ENCODE measurements around the gene OLIG3.

Gene OLIG3

DNA sequence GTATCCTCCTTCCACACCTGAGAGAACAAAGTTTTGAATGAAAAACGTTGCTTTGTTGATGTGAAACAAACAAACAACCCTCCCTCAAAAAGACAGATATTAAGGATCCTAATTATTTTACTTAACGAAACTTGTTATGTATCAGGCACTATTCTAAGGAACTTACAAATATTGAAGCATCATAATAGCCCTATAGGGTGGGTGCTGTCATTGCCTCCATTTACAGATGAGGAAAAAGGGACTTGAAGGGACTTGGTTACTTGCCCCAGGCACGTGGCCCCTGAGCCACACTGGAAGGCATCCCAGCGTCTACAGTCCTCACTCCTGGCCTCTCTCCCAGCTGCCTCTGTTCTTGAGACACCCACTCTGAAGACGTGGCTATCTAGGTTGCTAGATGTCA lies 20.2 kb upstream of the OLIG3 start:
- TF ChIP-seq, protein P1, sequence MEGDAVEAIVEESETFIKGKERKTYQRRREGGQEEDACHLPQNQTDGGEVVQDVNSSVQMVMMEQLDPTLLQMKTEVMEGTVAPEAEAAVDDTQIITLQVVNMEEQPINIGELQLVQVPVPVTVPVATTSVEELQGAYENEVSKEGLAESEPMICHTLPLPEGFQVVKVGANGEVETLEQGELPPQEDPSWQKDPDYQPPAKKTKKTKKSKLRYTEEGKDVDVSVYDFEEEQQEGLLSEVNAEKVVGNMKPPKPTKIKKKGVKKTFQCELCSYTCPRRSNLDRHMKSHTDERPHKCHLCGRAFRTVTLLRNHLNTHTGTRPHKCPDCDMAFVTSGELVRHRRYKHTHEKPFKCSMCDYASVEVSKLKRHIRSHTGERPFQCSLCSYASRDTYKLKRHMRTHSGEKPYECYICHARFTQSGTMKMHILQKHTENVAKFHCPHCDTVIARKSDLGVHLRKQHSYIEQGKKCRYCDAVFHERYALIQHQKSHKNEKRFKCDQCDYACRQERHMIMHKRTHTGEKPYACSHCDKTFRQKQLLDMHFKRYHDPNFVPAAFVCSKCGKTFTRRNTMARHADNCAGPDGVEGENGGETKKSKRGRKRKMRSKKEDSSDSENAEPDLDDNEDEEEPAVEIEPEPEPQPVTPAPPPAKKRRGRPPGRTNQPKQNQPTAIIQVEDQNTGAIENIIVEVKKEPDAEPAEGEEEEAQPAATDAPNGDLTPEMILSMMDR (IDR thresholded peaks at IDR 0.05; ENCODE audit: insufficient read depth, low read length, missing control alignments) = no peak
- CTCF ChIA-PET = no interaction called here

DNA sequence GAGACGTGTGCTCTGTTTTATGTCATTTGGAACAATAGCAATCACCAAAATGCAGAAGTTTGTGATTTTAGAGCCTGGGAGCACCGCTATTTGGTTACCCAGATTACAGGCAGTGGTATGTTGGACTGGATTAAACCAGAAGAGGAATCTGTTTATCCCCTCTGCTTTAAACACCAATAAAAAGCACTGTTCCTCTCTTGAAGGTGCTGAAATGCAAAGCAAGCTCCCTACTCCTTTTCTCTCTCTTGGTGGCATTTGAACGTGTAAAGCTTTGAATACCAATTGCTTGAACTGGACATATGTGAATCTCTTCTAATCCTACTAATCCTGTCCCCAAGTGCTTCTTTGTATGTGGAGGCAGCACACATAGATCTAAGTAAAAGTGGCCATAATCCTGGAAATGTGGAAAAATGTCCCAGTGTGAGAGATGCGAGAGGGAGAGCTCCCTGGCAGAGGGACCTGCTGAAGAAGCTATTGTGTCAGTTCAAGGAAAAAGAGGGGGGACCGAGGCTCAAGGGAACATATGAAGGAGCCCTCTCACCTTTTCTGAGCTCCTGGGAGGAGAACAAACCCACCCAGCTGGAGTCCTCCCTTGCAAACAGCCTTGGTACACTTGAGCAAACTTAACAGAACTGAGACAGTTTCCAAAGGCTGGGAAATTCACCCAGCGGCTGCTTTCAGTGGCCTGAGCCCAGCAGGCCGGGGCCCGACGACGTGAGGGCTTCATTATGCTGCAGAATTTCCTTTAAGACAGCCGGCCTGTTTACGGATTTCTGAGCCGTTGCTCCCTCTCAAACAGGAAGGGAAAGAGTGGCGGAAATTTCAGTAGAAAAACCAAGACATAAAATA lies 18.8 kb upstream of the OLIG3 start:
- H3K4me3 ChIP-seq (ENCODE audit: low read depth, low read length) = no peak overlapping the region
- TF ChIP-seq, protein P1 (IDR thresholded peaks at IDR 0.05; ENCODE audit: insufficient read depth, low read length, missing control alignments) = no peak
- DNase-seq (ENCODE audit: low read depth, low spot score) = no peak
- POLR2A ChIA-PET = no interaction called here
- CTCF ChIA-PET = no interaction called here

More for the DNA sequence above, 20.2 kb upstream of the OLIG3 start:
- H3K4me3 ChIP-seq (ENCODE audit: low read depth, low read length) = no peak overlapping the region
- POLR2A ChIA-PET = no interaction called here
- DNase-seq (ENCODE audit: low read depth, low spot score) = no peak

DNA sequence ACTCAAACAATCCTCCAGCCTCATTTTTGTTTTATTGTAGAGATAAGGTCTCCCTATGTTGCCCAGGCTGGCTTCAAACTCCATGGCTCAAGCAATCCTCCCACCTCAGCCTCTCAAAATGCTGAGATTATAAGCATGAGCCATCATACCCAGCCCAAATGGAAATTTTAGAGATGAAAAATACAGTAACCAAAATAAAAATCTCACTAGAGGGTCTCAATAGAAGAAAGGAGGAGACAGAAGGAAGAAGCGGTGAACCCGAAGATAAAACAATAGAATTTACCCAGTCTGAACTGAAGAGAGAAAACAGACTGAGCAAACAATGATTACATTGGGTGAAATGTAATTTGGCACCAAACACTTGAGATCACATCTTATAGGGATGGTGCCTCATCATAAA lies 16.7 kb upstream of the OLIG3 start:
- POLR2A ChIA-PET = no interaction called here
- CTCF ChIA-PET = no interaction called here
- TF ChIP-seq, protein P1 (IDR thresholded peaks at IDR 0.05; ENCODE audit: insufficient read depth, low read length, missing control alignments) = no peak
- H3K4me3 ChIP-seq (ENCODE audit: low read depth, low read length) = no peak overlapping the region
- DNase-seq (ENCODE audit: low read depth, low spot score) = no peak

DNA sequence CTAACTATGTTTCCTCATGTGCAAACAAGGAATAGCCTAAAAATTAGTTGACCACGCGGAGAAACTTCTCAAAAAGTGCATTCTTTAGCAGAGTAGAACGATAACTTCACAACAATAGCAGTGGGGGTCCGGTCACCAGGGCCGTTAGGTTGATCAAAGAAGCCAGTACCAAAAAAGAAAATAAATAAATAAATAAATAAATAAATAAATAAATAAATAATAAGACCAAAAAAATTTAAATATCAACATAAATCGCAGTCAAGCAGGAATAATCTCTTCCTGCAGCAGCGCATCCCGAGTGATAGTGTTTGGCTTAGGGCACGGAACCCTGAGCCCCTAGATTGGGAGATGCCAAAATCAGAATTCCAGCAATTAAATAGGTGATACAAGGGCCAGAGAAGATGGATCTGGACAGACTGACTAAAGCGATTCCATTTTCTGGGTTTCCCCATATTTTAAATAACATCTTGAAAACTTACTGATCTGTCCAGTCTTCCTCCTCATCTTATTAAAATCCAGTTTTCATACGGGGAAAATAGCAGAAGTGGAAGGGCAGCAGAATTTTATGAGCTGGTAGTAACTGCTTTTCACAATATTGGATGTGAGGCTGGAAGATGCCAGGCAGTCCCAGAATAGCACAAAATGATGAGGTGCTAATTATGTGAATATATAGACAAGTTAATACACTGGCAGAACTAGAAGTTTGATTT lies 4.4 kb upstream of the OLIG3 start:
- TF ChIP-seq, protein P1 (IDR thresholded peaks at IDR 0.05; ENCODE audit: insufficient read depth, low read length, missing control alignments) = no peak
- H3K4me3 ChIP-seq (ENCODE audit: low read depth, low read length) = no peak overlapping the region
- no peak for DNase-seq (ENCODE audit: low read depth, low spot score)
- POLR2A ChIA-PET = no interaction called here
- CTCF ChIA-PET = no interaction called here

DNA sequence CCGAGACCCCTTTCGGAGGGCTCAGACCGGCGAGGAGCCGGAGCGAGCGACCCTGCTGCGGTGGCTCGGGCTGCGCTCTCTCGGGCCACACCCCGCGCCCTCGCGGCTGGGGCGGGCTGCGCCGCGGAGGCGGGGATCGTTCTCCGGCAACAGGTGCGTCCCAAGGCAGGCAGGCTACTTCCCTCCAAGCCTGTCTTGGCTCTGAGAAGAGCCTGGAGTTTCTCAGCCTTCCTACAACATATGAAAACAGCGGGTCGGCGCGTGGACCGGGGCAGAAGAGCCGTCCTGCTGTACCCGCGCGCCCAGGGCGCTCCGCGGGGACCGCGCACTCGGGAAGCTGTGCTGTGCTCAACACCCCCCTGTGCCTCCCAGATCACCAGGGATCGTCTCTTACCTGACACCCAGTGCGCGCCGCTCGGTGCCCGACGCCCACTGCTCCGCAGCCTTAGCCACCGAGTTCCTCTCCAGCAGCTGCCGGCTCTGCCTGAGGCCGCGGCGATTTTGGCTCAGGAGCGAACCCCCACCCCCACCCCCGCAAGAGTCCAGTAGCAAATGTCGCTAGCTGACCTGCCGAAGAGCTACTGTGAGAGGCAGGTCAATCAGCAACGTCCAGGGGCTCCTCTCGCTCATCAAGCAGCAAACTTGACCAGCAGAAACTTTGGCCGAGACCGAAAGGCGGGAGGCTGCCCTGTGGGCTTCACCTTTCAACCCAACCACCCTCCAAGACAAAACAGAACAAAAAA lies 3.7 kb upstream of the OLIG3 start:
- POLR2A ChIA-PET = no interaction called here
- CTCF ChIA-PET = no interaction called here
- TF ChIP-seq, protein P1 (IDR thresholded peaks at IDR 0.05; ENCODE audit: insufficient read depth, low read length, missing control alignments) = no peak
- DNase-seq (ENCODE audit: low read depth, low spot score) = no peak
- H3K4me3 ChIP-seq (ENCODE audit: low read depth, low read length) = no peak overlapping the region
